GM23338 (cell line): ENCODE results near the gene CD59. TPM values are rescaled to one million over a fixed set of nuclear protein-coding genes. Genes with fewer than 3 reads are reported as not detected.

ENCODE experiments used
- ATAC-seq: fragments of 200-7000 bp; cut with Tn5 transposase; 3 replicates; pipeline ENCODE4 v1.9.1; 2020
- DNase-seq: peaks from one replicate; pipeline ENCODE4 v3.0.0-alpha.2; 2015; ENCODE audit warnings: low spot score
- H2AFZ ChIP-seq: fragments of 200-600 bp; sonication (generic); 2 replicates; pipeline ENCODE4 v1.8.0; 2016; ENCODE audit warnings: antibody characterized with exemption, mild to moderate bottlenecking, moderate library complexity
- H3F3A ChIP-seq: fragments of 200-600 bp; sonication (generic); replicated peaks from 2 replicates; pipeline ENCODE4 v1.8.0; 2017; ENCODE audit warnings: antibody characterized with exemption, mixed run types, low read depth
- H3K27ac ChIP-seq: fragments of 200-600 bp; sonication (generic); 2 replicates; pipeline ENCODE4 v1.6.1; 2016; ENCODE audit warnings: low read depth
- H3K27me3 ChIP-seq: fragments of 200-600 bp; sonication (generic); 2 replicates; pipeline ENCODE4 v1.8.0; 2016; ENCODE audit warnings: mild to moderate bottlenecking, mixed run types, moderate library complexity; ENCODE audit not compliant: insufficient read depth
- H3K36me3 ChIP-seq: fragments of 200-600 bp; sonication (generic); 2 replicates; pipeline ENCODE4 v1.8.0; 2016; ENCODE audit warnings: mild to moderate bottlenecking; ENCODE audit not compliant: insufficient read depth
- H3K4me1 ChIP-seq: fragments of 200-600 bp; sonication (generic); 2 replicates; pipeline ENCODE4 v1.8.0; 2016; ENCODE audit warnings: mild to moderate bottlenecking, moderate library complexity; ENCODE audit not compliant: insufficient read depth
- H3K4me2 ChIP-seq: fragments of 200-600 bp; sonication (generic); 2 replicates; pipeline ENCODE4 v1.7.1; 2017; ENCODE audit warnings: mixed run types
- H3K4me3 ChIP-seq: fragments of 200-600 bp; sonication (generic); 2 replicates; pipeline ENCODE4 v1.6.1; 2016; ENCODE audit warnings: mixed run types
- H3K79me2 ChIP-seq: fragments of 200-600 bp; sonication (generic); replicated peaks from 2 replicates; pipeline ENCODE4 v1.8.0; 2017; ENCODE audit warnings: mild to moderate bottlenecking; ENCODE audit not compliant: insufficient read depth
- H3K9me2 ChIP-seq: fragments of 200-600 bp; sonication (generic); 2 replicates; pipeline ENCODE4 v1.8.0; 2017; ENCODE audit not compliant: insufficient read depth
- H4K20me1 ChIP-seq: fragments of 200-600 bp; sonication (generic); replicated peaks from 2 replicates; pipeline ENCODE4 v1.8.0; 2017; ENCODE audit warnings: mild to moderate bottlenecking; ENCODE audit not compliant: insufficient read depth
- H3K27ac Mint-ChIP-seq: 2 replicates; pipeline ENCODE4 v1.8.0; 2020; ENCODE audit warnings: inconsistent platforms, mild to moderate bottlenecking, moderate library complexity, mixed read lengths
- H3K27me3 Mint-ChIP-seq: 3 replicates; pipeline ENCODE4 v1.8.0; 2022; ENCODE audit warnings: low read depth, mild to moderate bottlenecking, moderate library complexity, mixed read lengths, inconsistent platforms; ENCODE audit not compliant: insufficient read depth, poor library complexity
- H3K36me3 Mint-ChIP-seq: 3 replicates; pipeline ENCODE4 v1.8.0; 2021; ENCODE audit warnings: low read depth, mild to moderate bottlenecking, inconsistent platforms, moderate library complexity, mixed read lengths
- H3K4me1 Mint-ChIP-seq: 3 replicates; pipeline ENCODE4 v1.8.0; 2020; ENCODE audit warnings: mild to moderate bottlenecking, inconsistent platforms, mixed read lengths
- H3K4me3 Mint-ChIP-seq: 3 replicates; pipeline ENCODE4 v1.8.0; 2021; ENCODE audit warnings: moderate library complexity, mild to moderate bottlenecking, inconsistent platforms, mixed read lengths
- H3K9me3 Mint-ChIP-seq: 3 replicates; pipeline ENCODE4 v1.8.0; 2020; ENCODE audit warnings: moderate library complexity, mild to moderate bottlenecking, inconsistent platforms, mixed read lengths
- CREB1 ChIP-seq: fragments of 250-450 bp; sonication (Bioruptor Pico); IDR thresholded peaks from 2 replicates; pipeline ENCODE4 v1.5.0; 2020; ENCODE audit warnings: low read depth, mild to moderate bottlenecking, moderate library complexity
- CTCF ChIP-seq, 2 experiments: fragments of 200-600 bp in 1 of 2; sonication (generic) in 1 of 2; conservative IDR thresholded peaks; 2 replicates each; pipeline versions ENCODE4 v1.5.1 to v1.6.1; 2016 to 2017; ENCODE audit warnings: antibody characterized with exemption in 2 of 2, low read depth in 2 of 2, mild to moderate bottlenecking in 2 of 2, moderate library complexity in 1 of 2
- EZH2 ChIP-seq: fragments of 200-600 bp; sonication (generic); IDR thresholded peaks from one replicate; pipeline ENCODE4 v1.8.0; 2017; ENCODE audit warnings: antibody characterized with exemption, mild to moderate bottlenecking, low read depth; ENCODE audit not compliant: unreplicated experiment
- EZH2phosphoT487 ChIP-seq: fragments of 200-600 bp; sonication (generic); IDR thresholded peaks from one replicate; pipeline ENCODE4 v1.8.1; 2018; ENCODE audit warnings: antibody characterized with exemption; ENCODE audit not compliant: unreplicated experiment
- JUNB ChIP-seq: IDR thresholded peaks from one replicate; pipeline ENCODE4 v1.6.1; 2016; ENCODE audit warnings: antibody characterized with exemption; ENCODE audit not compliant: unreplicated experiment
- NANOG ChIP-seq: IDR thresholded peaks from 2 replicates; pipeline ENCODE4 v1.6.1; 2016; ENCODE audit warnings: antibody characterized with exemption, borderline replicate concordance
- POLR2AphosphoS5 ChIP-seq: IDR thresholded peaks from 2 replicates; pipeline ENCODE4 v1.6.1; 2016; ENCODE audit warnings: antibody characterized with exemption, low read depth
- REST ChIP-seq: IDR thresholded peaks from one replicate; pipeline ENCODE4 v1.6.1; 2018; ENCODE audit warnings: antibody characterized with exemption; ENCODE audit not compliant: unreplicated experiment
- STAT1 ChIP-seq: IDR thresholded peaks from one replicate; pipeline ENCODE4 v1.6.1; 2016; ENCODE audit warnings: antibody characterized with exemption; ENCODE audit not compliant: unreplicated experiment
- ZNF331 ChIP-seq: fragments of 250-450 bp; sonication (Bioruptor Pico); IDR thresholded peaks from 2 replicates; pipeline ENCODE4 v1.5.0; 2020; ENCODE audit warnings: low read depth, mild to moderate bottlenecking, moderate library complexity
- polyA plus RNA-seq: library from polyadenylated mRNA; unstranded; fragments of >200 nt; fragmentation: Nextera tagmentation; extraction: Ambion mirVana; gene quantifications from 2 replicates; pipeline ENCODE4 v1.2.1, GENCODE V29; 2016
- total RNA-seq: library from RNA; depleted of rRNA; stranded (reverse); fragments of >200 nt; shearing (Covaris generic); gene quantifications from 2 replicates; pipeline ENCODE4 v1.2.3, GENCODE V29; 2014
- TF ChIP-seq, protein P1 (sequence below): fragments of 250-450 bp; sonication (Bioruptor Pico); IDR thresholded peaks from 2 replicates; pipeline ENCODE4 v1.5.0; 2020; ENCODE audit warnings: mild to moderate bottlenecking, moderate library complexity
- TF ChIP-seq, protein P2 (sequence below): IDR thresholded peaks from 2 replicates; pipeline ENCODE4 v1.6.1; 2016; ENCODE audit warnings: antibody characterized with exemption

The CD59 gene
- total and polyA plus RNA-seq, 2 experiments from 2014 or later: 41.5 to 86.6 TPM

DNA sequence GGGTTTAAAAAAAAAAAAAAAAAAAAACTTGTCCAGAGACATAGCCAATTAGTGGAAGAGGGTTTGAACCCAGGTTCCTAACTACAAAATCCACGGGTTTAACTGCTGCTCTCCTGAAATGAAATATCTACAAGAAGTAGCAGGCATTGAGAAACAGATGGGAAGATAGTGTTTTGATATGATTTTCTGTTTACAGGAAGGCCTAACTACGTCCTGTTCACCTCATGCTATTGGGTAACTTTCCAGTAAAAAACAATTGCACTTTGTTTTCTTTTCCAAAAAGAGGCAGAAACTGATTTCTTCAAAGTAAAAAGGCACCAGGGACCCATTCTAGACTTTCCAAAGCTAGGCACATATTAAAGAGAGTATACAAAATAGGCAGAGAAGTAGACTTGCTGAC is 29.7 kb downstream of the CD59 start:
- Mint-ChIP-seq H3K9me3 (no peaks in the 10 kb centered on the region), H3K27me3 (peaks cover 3% of the 10 kb centered on the region), H3K4me1 (peaks cover 15% of the 10 kb centered on the region; the same call in 2 of the 3 replicates), H3K4me3 (no peak overlapping the region), H3K36me3 (peaks cover 9% of the 10 kb centered on the region; the same call in 2 of the 3 replicates), H3K27ac (no peak overlapping the region)
- Histone ChIP-seq H4K20me1 (no peaks in the 10 kb centered on the region), H3K4me3 (no peak overlapping the region), H3F3A (no peaks in the 10 kb centered on the region), H3K9me2 (no peaks in the 10 kb centered on the region), H3K27ac (no peak overlapping the region), H2AFZ (no peak overlapping the region), H3K36me3 (peaks cover 7% of the 10 kb centered on the region; the same call in 1 of the 2 replicates), H3K27me3 (no peaks in the 10 kb centered on the region), H3K4me2 (no peak overlapping the region), H3K4me1 (peaks cover 12% of the 10 kb centered on the region), H3K79me2 (no peaks in the 10 kb centered on the region)
- ATAC-seq: no peak
- no peak for DNase-seq
- TF ChIP-seq POLR2AphosphoS5 (no peak), CTCF (conservative IDR thresholded peaks at IDR 0.05; ENCODE audit: low read depth in 2 of 2) (no peak), JUNB (no peak), REST (no peak), ZNF331 (CRISPR knock-in tag) (no peak), CREB1 (no peak), NANOG (no peak), EZH2phosphoT487 (no peak), EZH2 (no peak), STAT1 (no peak)
- TF ChIP-seq, protein P1, sequence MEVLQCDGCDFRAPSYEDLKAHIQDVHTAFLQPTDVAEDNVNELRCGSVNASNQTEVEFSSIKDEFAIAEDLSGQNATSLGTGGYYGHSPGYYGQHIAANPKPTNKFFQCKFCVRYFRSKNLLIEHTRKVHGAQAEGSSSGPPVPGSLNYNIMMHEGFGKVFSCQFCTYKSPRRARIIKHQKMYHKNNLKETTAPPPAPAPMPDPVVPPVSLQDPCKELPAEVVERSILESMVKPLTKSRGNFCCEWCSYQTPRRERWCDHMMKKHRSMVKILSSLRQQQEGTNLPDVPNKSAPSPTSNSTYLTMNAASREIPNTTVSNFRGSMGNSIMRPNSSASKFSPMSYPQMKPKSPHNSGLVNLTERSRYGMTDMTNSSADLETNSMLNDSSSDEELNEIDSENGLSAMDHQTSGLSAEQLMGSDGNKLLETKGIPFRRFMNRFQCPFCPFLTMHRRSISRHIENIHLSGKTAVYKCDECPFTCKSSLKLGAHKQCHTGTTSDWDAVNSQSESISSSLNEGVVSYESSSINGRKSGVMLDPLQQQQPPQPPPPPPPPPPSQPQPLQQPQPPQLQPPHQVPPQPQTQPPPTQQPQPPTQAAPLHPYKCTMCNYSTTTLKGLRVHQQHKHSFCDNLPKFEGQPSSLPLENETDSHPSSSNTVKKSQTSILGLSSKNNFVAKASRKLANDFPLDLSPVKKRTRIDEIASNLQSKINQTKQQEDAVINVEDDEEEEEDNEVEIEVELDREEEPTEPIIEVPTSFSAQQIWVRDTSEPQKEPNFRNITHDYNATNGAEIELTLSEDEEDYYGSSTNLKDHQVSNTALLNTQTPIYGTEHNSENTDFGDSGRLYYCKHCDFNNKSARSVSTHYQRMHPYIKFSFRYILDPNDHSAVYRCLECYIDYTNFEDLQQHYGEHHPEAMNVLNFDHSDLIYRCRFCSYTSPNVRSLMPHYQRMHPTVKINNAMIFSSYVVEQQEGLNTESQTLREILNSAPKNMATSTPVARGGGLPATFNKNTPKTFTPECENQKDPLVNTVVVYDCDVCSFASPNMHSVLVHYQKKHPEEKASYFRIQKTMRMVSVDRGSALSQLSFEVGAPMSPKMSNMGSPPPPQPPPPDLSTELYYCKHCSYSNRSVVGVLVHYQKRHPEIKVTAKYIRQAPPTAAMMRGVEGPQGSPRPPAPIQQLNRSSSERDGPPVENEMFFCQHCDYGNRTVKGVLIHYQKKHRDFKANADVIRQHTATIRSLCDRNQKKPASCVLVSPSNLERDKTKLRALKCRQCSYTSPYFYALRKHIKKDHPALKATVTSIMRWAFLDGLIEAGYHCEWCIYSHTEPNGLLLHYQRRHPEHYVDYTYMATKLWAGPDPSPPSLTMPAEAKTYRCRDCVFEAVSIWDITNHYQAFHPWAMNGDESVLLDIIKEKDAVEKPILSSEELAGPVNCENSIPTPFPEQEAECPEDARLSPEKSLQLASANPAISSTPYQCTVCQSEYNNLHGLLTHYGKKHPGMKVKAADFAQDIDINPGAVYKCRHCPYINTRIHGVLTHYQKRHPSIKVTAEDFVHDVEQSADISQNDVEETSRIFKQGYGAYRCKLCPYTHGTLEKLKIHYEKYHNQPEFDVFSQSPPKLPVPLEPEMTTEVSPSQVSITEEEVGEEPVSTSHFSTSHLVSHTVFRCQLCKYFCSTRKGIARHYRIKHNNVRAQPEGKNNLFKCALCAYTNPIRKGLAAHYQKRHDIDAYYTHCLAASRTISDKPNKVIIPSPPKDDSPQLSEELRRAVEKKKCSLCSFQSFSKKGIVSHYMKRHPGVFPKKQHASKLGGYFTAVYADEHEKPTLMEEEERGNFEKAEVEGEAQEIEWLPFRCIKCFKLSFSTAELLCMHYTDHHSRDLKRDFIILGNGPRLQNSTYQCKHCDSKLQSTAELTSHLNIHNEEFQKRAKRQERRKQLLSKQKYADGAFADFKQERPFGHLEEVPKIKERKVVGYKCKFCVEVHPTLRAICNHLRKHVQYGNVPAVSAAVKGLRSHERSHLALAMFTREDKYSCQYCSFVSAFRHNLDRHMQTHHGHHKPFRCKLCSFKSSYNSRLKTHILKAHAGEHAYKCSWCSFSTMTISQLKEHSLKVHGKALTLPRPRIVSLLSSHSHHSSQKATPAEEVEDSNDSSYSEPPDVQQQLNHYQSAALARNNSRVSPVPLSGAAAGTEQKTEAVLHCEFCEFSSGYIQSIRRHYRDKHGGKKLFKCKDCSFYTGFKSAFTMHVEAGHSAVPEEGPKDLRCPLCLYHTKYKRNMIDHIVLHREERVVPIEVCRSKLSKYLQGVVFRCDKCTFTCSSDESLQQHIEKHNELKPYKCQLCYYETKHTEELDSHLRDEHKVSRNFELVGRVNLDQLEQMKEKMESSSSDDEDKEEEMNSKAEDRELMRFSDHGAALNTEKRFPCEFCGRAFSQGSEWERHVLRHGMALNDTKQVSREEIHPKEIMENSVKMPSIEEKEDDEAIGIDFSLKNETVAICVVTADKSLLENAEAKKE (CRISPR knock-in tag): no peak
- TF ChIP-seq, protein P2, sequence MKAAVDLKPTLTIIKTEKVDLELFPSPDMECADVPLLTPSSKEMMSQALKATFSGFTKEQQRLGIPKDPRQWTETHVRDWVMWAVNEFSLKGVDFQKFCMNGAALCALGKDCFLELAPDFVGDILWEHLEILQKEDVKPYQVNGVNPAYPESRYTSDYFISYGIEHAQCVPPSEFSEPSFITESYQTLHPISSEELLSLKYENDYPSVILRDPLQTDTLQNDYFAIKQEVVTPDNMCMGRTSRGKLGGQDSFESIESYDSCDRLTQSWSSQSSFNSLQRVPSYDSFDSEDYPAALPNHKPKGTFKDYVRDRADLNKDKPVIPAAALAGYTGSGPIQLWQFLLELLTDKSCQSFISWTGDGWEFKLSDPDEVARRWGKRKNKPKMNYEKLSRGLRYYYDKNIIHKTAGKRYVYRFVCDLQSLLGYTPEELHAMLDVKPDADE: no peak
